K562 (cell line): ENCODE results near the gene TXN2.

Experiments
- CBFB ChIP-seq: sonication (generic); formaldehyde crosslinking; IDR thresholded peaks from 2 replicates; pipeline ENCODE4 v1.4.0; 2020; ENCODE audit warnings: mild to moderate bottlenecking, missing genetic modification reagents
- FOS ChIP-seq: IDR thresholded peaks from 3 replicates; pipeline ENCODE4 v1.6.1; 2011; ENCODE audit not compliant: insufficient read length; ENCODE audit errors: extremely low read depth
- HDAC2 ChIP-seq: fragments of 450-650 bp; IDR thresholded peaks from 2 replicates; pipeline ENCODE4 v1.6.1; 2016; ENCODE audit warnings: mild to moderate bottlenecking
- NFIX ChIP-seq: fragments of 250-450 bp; sonication (Bioruptor Pico); IDR thresholded peaks from 2 replicates; pipeline ENCODE4 v1.4.0; 2020; ENCODE audit warnings: low read depth, mild to moderate bottlenecking, moderate library complexity
- ZNF583 ChIP-seq: fragments of 250-450 bp; sonication (Bioruptor Pico); IDR thresholded peaks from 2 replicates; pipeline ENCODE4 v1.4.0; 2020
- TF ChIP-seq, protein P1 (sequence below), 3 experiments: IDR thresholded peaks in 2 of 3; conservative IDR thresholded peaks in 1 of 3; 2 replicates each; pipeline ENCODE4 v1.5.1; 2011 to 2012; ENCODE audit warnings: low read length in 3 of 3, mild to moderate bottlenecking in 3 of 3, control low read depth in 2 of 3, improper control_type of control experiment in 1 of 3, inconsistent platforms in 1 of 3, low read depth in 1 of 3, mixed read lengths in 1 of 3, moderate library complexity in 1 of 3; ENCODE audit not compliant: insufficient read depth in 2 of 3
- TF ChIP-seq, protein P2 (sequence below): fragments of 250-450 bp; sonication (Bioruptor Pico); IDR thresholded peaks from 2 replicates; pipeline ENCODE4 v1.8.0; 2022; ENCODE audit warnings: inconsistent platforms
- TF ChIP-seq, protein P3 (sequence below), 2 experiments: fragments of 450-650 bp; IDR thresholded peaks; 2 replicates each; pipeline ENCODE4 v1.6.1; 2016
- TF ChIP-seq, protein P4 (sequence below): fragments of 250-450 bp; sonication (Bioruptor Pico); IDR thresholded peaks from 2 replicates; pipeline ENCODE4 v1.8.0; 2021; ENCODE audit warnings: moderate library complexity, mild to moderate bottlenecking, inconsistent platforms

DNA sequence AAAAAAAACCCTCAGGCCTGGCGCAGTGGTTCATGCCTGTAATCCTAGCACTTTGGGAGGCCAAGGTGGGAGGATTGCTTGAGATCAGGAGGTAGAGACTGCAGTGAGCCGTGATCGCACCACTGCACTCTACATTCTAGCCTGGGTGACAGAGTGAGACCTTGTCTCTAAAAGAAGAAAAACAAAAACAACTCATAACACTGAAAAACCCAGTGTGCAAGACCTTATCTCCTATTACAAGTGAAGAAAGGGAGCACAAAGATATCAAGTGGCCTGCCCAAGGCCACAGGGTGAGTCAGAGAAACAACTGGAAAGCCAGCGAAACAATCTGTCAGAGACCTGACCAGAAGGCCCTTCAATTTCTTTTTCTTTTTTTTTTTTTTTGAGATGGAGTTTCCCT is 2.5 kb downstream of the TXN2 start:
- TF ChIP-seq, protein P1, sequence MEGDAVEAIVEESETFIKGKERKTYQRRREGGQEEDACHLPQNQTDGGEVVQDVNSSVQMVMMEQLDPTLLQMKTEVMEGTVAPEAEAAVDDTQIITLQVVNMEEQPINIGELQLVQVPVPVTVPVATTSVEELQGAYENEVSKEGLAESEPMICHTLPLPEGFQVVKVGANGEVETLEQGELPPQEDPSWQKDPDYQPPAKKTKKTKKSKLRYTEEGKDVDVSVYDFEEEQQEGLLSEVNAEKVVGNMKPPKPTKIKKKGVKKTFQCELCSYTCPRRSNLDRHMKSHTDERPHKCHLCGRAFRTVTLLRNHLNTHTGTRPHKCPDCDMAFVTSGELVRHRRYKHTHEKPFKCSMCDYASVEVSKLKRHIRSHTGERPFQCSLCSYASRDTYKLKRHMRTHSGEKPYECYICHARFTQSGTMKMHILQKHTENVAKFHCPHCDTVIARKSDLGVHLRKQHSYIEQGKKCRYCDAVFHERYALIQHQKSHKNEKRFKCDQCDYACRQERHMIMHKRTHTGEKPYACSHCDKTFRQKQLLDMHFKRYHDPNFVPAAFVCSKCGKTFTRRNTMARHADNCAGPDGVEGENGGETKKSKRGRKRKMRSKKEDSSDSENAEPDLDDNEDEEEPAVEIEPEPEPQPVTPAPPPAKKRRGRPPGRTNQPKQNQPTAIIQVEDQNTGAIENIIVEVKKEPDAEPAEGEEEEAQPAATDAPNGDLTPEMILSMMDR (IDR thresholded peaks at IDR 0.05 in 2 of 3, conservative IDR thresholded peaks at IDR 0.05 in 1 of 3; ENCODE audit: insufficient read depth in 2 of 3, low read depth in 1 of 3, low read length in 3 of 3), result no peak
- TF ChIP-seq FOS, result no peak
- no peak for TF ChIP-seq NFIX (CRISPR knock-in tag)
- TF ChIP-seq, protein P2, sequence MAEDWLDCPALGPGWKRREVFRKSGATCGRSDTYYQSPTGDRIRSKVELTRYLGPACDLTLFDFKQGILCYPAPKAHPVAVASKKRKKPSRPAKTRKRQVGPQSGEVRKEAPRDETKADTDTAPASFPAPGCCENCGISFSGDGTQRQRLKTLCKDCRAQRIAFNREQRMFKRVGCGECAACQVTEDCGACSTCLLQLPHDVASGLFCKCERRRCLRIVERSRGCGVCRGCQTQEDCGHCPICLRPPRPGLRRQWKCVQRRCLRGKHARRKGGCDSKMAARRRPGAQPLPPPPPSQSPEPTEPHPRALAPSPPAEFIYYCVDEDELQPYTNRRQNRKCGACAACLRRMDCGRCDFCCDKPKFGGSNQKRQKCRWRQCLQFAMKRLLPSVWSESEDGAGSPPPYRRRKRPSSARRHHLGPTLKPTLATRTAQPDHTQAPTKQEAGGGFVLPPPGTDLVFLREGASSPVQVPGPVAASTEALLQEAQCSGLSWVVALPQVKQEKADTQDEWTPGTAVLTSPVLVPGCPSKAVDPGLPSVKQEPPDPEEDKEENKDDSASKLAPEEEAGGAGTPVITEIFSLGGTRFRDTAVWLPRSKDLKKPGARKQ, result no peak
- peak; percentile 59 for TF ChIP-seq HDAC2
- no peak for TF ChIP-seq CBFB (CRISPR knock-in tag)
- TF ChIP-seq ZNF583, result no peak
- TF ChIP-seq, protein P3, sequence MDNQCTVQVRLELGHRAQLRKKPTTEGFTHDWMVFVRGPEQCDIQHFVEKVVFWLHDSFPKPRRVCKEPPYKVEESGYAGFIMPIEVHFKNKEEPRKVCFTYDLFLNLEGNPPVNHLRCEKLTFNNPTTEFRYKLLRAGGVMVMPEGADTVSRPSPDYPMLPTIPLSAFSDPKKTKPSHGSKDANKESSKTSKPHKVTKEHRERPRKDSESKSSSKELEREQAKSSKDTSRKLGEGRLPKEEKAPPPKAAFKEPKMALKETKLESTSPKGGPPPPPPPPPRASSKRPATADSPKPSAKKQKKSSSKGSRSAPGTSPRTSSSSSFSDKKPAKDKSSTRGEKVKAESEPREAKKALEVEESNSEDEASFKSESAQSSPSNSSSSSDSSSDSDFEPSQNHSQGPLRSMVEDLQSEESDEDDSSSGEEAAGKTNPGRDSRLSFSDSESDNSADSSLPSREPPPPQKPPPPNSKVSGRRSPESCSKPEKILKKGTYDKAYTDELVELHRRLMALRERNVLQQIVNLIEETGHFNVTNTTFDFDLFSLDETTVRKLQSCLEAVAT (IDR thresholded peaks at IDR 0.05), result peak in 1 of 2 experiments; percentile 79; a peak in 1 of 4 replicates
- TF ChIP-seq, protein P4, sequence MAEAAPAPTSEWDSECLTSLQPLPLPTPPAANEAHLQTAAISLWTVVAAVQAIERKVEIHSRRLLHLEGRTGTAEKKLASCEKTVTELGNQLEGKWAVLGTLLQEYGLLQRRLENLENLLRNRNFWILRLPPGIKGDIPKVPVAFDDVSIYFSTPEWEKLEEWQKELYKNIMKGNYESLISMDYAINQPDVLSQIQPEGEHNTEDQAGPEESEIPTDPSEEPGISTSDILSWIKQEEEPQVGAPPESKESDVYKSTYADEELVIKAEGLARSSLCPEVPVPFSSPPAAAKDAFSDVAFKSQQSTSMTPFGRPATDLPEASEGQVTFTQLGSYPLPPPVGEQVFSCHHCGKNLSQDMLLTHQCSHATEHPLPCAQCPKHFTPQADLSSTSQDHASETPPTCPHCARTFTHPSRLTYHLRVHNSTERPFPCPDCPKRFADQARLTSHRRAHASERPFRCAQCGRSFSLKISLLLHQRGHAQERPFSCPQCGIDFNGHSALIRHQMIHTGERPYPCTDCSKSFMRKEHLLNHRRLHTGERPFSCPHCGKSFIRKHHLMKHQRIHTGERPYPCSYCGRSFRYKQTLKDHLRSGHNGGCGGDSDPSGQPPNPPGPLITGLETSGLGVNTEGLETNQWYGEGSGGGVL, result no peak
